GM21717 (cell line): ENCODE data around the gene PHF23.

Experiments
- ATAC-seq: cut with Tn5 transposase; IDR thresholded peaks from one replicate; pipeline ENCODE4 v1.9.1; 2021; ENCODE audit warnings: mild to moderate bottlenecking, moderate library complexity; ENCODE audit not compliant: unreplicated experiment

The PHF23 gene

DNA sequence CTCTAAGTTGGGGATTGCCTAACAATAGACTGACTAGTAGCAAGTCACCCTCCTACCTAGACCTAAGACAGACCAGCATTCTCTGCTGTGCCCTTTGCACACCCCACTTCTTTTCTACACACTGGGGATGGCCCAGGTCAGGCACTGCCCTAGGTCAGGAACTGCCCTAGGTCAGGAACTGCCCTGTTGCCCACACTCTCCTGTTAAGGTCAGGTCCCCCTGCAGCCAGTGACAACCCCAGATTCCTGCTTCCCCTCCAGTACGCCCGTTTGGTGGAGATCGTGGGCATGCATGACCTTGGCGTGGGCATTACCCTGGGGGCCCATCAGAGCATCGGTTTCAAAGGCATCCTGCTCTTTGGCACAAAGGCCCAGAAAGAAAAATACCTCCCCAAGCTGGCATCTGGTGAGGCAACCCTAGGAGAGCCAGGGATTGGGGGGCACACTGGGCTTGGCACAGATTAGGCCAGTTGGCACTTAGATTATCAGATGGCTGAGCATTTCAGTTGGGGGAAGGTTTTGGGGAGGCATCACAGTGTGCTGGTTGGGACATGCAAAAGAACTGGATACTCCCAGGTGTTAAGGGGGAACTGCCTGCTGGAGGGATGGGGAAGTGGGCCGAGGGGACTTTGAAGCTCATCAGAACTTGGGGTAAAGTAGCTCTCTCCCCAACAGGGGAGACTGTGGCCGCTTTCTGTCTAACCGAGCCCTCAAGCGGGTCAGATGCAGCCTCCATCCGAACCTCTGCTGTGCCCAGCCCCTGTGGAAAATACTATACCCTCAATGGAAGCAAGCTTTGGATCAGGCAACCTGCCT, 17.8 kb downstream of the PHF23 start:
- ATAC-seq: no peak

GRCh38 chr17:7220593-7221277, 18.5 kb downstream of the PHF23 start:
- ATAC-seq: no peak

DNA sequence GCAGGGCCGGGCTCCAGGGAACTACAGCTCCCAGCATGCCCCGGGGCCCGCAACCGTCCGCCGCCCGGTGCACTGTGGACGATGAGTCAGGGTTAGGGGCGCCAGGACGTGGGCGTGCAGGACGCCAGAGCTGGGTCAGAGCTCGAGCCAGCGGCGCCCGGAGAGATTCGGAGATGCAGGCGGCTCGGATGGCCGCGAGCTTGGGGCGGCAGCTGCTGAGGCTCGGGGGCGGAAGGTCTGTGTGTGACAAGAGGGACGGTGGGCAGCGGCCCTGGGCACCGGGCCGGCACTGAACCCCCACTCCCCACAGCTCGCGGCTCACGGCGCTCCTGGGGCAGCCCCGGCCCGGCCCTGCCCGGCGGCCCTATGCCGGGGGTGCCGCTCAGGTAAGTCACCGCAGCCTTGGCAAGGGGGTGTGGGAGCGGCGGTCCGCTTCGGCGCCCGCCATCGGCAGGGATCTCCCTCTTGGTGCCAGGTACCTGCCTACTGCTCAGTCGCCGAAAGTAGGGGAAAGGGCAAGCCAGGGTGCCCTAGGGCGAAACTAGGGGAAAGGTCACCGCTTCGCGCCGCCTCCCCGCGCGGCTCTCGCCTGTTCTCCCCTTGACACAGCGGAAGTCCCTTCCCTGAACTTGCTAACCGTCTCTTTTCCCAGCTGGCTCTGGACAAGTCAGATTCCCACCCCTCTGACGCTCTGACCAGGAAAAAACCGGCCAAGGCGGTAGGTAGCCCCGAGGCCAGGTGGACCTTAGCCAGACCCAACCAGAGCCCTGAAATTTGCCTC, 19.3 kb downstream of the PHF23 start, which contains the start of the genes ACADVL and DLG4:
Gene ACADVL (plus strand): TSS at position 127 of the 781 bp plus-strand sequence. CDS start 47 bp downstream, at position 174.
Gene DLG4 (minus strand): TSS at position 25 of the 781 bp plus-strand sequence.
- no peak for ATAC-seq

DNA sequence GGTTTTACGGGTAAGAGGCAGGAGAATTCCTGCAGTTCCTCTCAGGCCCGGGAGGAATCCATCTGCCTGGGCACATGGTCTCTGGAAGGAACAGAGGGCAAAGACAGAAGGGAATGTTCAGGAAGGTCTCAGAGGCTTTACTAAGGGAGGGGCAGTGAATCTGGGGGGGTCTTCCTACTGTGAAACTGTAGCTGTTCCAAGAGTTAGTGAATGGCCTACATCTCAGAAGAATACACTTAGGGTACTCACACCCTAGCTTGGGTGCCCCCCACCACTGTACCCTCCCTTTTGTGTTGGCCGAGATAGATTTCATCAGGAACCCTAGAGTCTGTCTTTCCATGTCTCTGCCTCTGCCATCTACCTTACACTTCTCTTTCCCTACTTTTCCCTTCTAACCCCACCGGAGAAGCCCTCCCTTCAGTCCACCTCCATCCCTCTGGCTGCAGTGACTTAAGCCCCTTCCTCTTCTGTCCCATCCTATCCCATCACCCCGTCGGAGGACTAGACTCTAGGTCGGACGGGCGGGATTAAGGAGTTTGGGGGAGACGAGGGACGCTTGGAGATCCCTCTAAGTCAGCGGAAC, 19.9 kb downstream of the PHF23 start:
- ATAC-seq: no peak

- ATAC-seq: no peak
Measured at GRCh38 chr17:7218758-7219157, 20.5 kb downstream of the PHF23 start.

DNA sequence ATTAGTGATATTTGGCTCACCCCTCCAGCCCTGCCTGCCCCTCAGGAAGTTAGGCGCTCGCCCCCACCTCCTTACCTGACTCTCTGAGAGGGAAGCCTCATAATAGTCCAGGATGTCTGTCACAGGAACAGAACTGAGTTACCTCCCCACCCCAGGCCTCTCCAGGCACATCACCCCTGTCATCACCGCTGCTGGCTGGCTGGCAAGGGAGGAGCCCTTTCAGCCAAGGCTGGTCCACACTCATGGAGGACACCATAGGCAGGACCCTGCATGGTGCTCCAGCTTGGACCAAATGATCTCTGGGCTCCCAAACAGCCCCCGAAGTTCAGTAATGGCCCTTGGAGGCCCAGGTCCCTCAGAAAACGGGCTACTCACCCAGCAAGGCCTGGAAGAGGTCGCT, 21.1 kb downstream of the PHF23 start:
- ATAC-seq: no peak

DNA sequence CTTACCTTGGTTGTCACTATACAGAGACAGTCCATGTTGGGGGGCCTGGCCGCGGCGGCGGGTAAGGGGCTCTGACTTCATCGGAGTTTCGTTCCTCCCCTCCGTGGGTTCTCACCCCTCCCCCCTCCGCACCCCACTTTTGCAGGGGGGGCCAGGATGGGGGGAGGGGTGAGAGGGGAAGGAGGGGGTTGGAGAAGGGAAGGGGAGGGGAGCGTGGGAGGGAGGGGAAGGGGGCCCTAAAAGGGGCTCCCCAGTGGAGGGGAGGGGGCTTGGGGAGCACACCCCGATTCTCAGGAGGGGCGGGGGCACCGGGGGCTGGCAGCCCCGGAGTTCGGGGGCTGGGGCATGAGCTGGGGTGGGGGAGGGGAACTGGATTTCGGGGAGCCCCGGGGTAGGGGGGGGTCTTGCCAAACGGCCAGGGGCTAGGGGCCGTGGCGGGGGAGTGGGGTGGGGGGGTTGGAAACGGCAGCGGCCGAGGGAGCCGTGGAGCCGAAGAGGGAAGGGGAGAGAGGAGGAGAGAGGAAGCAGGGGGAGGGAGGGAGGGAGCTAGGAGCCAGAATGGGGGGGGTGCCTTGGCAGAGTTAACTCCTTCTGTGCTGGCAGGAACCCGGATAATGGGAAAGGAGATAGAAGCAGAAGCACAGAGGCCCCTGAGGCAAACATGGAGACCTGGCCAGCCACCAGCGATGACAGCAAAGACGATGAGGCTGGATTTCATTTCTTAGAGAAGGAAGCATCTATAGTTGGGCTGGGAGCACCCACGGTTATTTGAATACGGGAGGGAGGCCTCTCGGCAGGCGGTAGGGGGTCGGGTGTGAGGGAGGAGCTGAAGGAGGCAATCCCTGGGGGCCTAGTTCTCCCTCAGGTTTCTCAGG, 21.9 kb downstream of the PHF23 start:
- ATAC-seq: no peak

GRCh38 chr17:7216242-7217112, 22.8 kb downstream of the PHF23 start:
- no peak for ATAC-seq

DNA sequence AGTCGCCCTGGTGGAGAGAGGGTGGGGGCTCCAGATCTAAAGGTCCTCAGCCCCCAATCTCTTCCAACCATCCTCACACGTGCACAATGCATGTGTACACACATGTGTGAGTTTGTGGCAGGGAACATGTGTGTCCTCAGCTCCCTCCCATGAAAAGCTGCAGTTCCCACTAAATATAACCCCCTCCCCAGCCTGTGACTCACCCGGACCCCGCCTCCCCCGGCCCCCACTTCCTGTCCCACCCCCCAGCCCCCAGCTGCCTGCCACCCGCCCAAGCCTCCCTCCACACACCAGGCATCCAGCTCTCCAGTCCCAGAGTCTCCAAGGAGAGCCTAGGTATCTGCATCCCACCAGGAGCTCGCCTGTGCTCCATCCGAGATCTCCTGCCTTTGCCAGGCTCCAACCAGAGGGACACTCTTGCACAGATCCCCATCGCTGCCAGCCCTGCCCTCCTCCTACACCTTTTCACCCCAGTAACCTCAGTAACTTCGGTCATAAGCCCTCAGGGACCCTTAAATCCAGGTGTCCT, 23.5 kb downstream of the PHF23 start:
- no peak for ATAC-seq

GRCh38 chr17:7215136-7215638, 24.1 kb downstream of the PHF23 start:
- no peak for ATAC-seq

GRCh38 chr17:7214300-7215135, 24.7 kb downstream of the PHF23 start:
- ATAC-seq: peak; percentile 74

DNA sequence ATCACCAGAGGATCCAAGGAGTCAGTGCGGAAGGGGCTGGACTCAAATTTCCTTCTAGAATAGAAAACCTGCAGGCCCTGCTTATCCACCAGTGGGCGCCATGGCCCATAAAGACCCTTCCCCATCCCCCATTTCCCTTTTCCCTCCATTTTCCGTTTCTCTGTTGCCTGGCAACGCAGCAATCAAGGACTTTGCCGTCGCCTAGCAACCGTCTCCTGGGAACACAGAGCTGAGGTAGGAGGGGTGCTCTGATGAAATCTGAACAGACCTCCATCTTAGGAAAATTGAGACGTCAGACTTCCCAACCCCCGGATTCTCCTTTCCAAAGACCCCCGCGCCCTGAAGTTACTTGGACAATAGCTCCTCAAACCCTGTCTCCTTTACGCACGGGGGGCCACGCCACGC, 25.4 kb downstream of the PHF23 start:
- no peak for ATAC-seq

- ATAC-seq: no peak
Measured at GRCh38 chr17:7211491-7212273, 27.6 kb downstream of the PHF23 start.

DNA sequence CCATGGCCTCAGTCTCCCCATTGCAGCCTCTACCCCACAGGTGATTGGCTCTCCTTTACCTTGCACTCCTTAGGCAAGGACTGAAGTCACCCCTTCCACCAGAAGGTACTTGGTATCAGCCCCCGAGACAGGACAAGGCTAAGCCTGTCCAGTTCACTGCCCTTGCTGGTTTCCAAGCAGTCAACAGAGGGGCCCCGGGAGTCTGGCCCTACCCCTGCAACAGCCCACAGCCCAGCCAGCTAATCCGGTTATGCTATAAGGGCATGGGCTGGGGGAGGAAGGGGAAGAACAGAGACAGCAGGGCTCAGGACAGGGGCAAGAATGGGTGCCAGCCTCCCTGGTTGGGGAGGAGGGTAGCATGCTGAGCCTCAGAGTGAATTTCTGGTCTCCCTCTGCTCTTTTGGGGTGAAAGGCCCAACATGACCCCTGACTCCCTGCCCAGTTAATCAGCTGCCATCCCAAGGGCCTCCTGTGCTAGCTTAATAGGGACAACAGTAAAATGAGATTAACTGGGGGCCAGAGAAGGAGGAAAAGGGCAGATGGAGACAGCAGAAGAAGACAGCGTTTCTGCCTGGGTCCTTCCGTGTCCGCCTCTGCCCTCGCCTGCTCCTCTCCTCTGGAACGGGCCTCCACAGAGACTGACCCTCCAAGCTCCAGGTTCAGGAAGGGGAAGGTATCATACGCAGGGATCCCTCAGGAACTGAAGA, 30.4 kb downstream of the PHF23 start:
- no peak for ATAC-seq

GRCh38 chr17:7208027-7208571, 31.2 kb downstream of the PHF23 start:
- ATAC-seq: no peak
